HCT116 (cell line): Measurements from ENCODE around the gene KIAA0232. TPM values are rescaled to one million over a fixed set of nuclear protein-coding genes. Genes with fewer than 3 reads are reported as not detected.

ENCODE experiments used
- ATAC-seq: fragments of 200-7000 bp; cut with Tn5 transposase; 2 replicates; pipeline ENCODE4 v1.9.1; 2020; ENCODE audit warnings: mild to moderate bottlenecking, moderate library complexity
- BruUV-seq: library from RNA; stranded (reverse); fragments of 400-500 nt; replicated peaks from 2 replicates; lab custom pipeline; 2021; lab: Mats Ljungman, UMichigan
- CTCF ChIA-PET: fragments of 300-600 bp; sonication (Branson Sonifier 250); formaldehyde crosslinking; loops from one replicate; lab custom pipeline; 2021; ENCODE audit warnings: antibody characterized with exemption; lab: Charles Lee
- POLR2A ChIA-PET: fragments of 300-600, 350-600 bp; sonication (Branson Sonifier 250); formaldehyde crosslinking; loops from one replicate; lab custom pipeline; 2021; ENCODE audit warnings: antibody characterized with exemption; lab: Charles Lee
- RAD21 ChIA-PET, 2 experiments: fragments of 300-600 bp; sonication (Branson Sonifier 250); formaldehyde crosslinking; loops; one replicate each; lab custom pipeline; 2023; ENCODE audit warnings: low total read pairs in 2 of 2; ENCODE audit not compliant: uncharacterized antibody in 2 of 2, unreplicated experiment in 2 of 2, low non-redundant PET in 1 of 2; lab: Charles Lee
- DNase-seq: peaks from one replicate; pipeline ENCODE4 v3.0.0-alpha.2; 2010; ENCODE audit warnings: low read depth, low spot score
- H2AFZ ChIP-seq: fragments of 200-600 bp; shearing (Covaris generic), sonication (generic); 2 replicates; pipeline ENCODE4 v1.6.1; 2017; ENCODE audit warnings: low read depth, mixed run types, mixed read lengths, antibody characterized with exemption, low read length; ENCODE audit not compliant: poor library complexity, severe bottlenecking
- H3K27ac ChIP-seq: 2 replicates; pipeline ENCODE4 v1.5.1; 2012; ENCODE audit warnings: low read depth, low read length
- H3K27me3 ChIP-seq: fragments of 200-600 bp; sonication (generic); 2 replicates; pipeline ENCODE4 v1.6.1; 2016; ENCODE audit warnings: mixed run types, low read length, mixed read lengths; ENCODE audit not compliant: insufficient read depth
- H3K36me3 ChIP-seq, 2 experiments: fragments of 200-500 bp in 1 of 2; fragments of 200-600 bp in 1 of 2; sonication (Bioruptor generic) in 1 of 2; sonication (generic) in 1 of 2; 2 replicates each; pipeline versions ENCODE4 v1.5.1 to v1.6.1; 2014 to 2016; ENCODE audit warnings: low read length in 2 of 2, inconsistent platforms in 1 of 2, mixed read lengths in 1 of 2, mixed run types in 1 of 2; ENCODE audit not compliant: insufficient read depth in 2 of 2, control insufficient read depth in 1 of 2
- H3K4me1 ChIP-seq, 2 experiments: fragments of 200-600 bp in 1 of 2; sonication (generic) in 1 of 2; 2 replicates each; pipeline versions ENCODE4 v1.5.1 to v1.6.1; 2012 to 2017; ENCODE audit warnings: low read length in 2 of 2, inconsistent platforms in 1 of 2, mild to moderate bottlenecking in 1 of 2, mixed read lengths in 1 of 2, mixed run types in 1 of 2, moderate library complexity in 1 of 2; ENCODE audit not compliant: insufficient read depth in 2 of 2, control insufficient read depth in 1 of 2
- H3K4me2 ChIP-seq: fragments of 200-600 bp; sonication (generic); 2 replicates; pipeline ENCODE4 v1.6.1; 2017; ENCODE audit warnings: mixed run types, low read length, mixed read lengths
- H3K4me3 ChIP-seq, 2 experiments: fragments of 200-600 bp in 1 of 2; sonication (generic) in 1 of 2; replicated peaks in 1 of 2; 2 replicates each; pipeline ENCODE4 v1.5.1; 2011 to 2016; ENCODE audit warnings: low read length in 2 of 2, control low read depth in 1 of 2, low read depth in 1 of 2, mild to moderate bottlenecking in 1 of 2, mixed read lengths in 1 of 2, mixed run types in 1 of 2
- H3K79me2 ChIP-seq: fragments of 200-600 bp; sonication (generic); 2 replicates; pipeline ENCODE4 v1.6.1; 2017; ENCODE audit warnings: mild to moderate bottlenecking, mixed run types, low read length, moderate library complexity, mixed read lengths; ENCODE audit not compliant: insufficient read depth
- H3K9ac ChIP-seq: fragments of 200-600 bp; sonication (generic); 2 replicates; pipeline ENCODE4 v1.6.1; 2016; ENCODE audit warnings: low read length, mixed read lengths
- H3K9me2 ChIP-seq: fragments of 200-600 bp; sonication (generic), shearing (Covaris generic); 2 replicates; pipeline ENCODE4 v1.6.1; 2017; ENCODE audit warnings: mixed run types, mild to moderate bottlenecking, moderate library complexity; ENCODE audit not compliant: insufficient read depth
- H3K9me3 ChIP-seq, 2 experiments: fragments of 200-500 bp in 1 of 2; fragments of 200-600 bp in 1 of 2; sonication (Bioruptor generic) in 1 of 2; sonication (generic) in 1 of 2; 2 replicates each; pipeline ENCODE4 v1.6.1; 2014 to 2017; ENCODE audit warnings: low read length in 2 of 2, mixed read lengths in 2 of 2, inconsistent platforms in 1 of 2, low read depth in 1 of 2, mild to moderate bottlenecking in 1 of 2, mixed run types in 1 of 2, moderate library complexity in 1 of 2; ENCODE audit not compliant: control insufficient read depth in 1 of 2, insufficient read depth in 1 of 2
- H4K20me1 ChIP-seq: fragments of 200-600 bp; sonication (generic), shearing (Covaris generic); 2 replicates; pipeline ENCODE4 v1.6.1; 2017; ENCODE audit warnings: mixed run types, mild to moderate bottlenecking, moderate library complexity; ENCODE audit not compliant: insufficient read depth
- ATF3 ChIP-seq: IDR thresholded peaks from 2 replicates; pipeline ENCODE4 v1.6.1; 2012
- CBX3 ChIP-seq: IDR thresholded peaks from 2 replicates; pipeline ENCODE4 v1.6.1; 2012; ENCODE audit warnings: low read depth
- CTCF ChIP-seq, 3 experiments: fragments of 200-600 bp in 1 of 3; sonication (generic) in 1 of 3; IDR thresholded peaks in 2 of 3; conservative IDR thresholded peaks in 1 of 3; 2 replicates each; pipeline ENCODE4 v1.5.1; 2012 to 2017; ENCODE audit warnings: low read depth in 2 of 3, low read length in 2 of 3, antibody characterized with exemption in 1 of 3, borderline replicate concordance in 1 of 3, control low read depth in 1 of 3, mild to moderate bottlenecking in 1 of 3, mixed read lengths in 1 of 3, mixed run types in 1 of 3, moderate library complexity in 1 of 3; ENCODE audit not compliant: insufficient read depth in 1 of 3
- EGR1 ChIP-seq: IDR thresholded peaks from 2 replicates; pipeline ENCODE4 v1.6.1; 2012; ENCODE audit warnings: low read depth
- EZH2 ChIP-seq: fragments of 200-600 bp; sonication (generic); IDR thresholded peaks from 2 replicates; pipeline ENCODE4 v1.6.1; 2017; ENCODE audit warnings: antibody characterized with exemption, mixed run types
- EZH2phosphoT487 ChIP-seq: fragments of 200-600 bp; IDR thresholded peaks from 2 replicates; pipeline ENCODE4 v1.6.1; 2018; ENCODE audit warnings: antibody characterized with exemption, borderline replicate concordance
- FOSL1 ChIP-seq: IDR thresholded peaks from 2 replicates; pipeline ENCODE4 v1.6.1; 2012; ENCODE audit warnings: low read depth
- MAX ChIP-seq: IDR thresholded peaks from 2 replicates; pipeline ENCODE4 v1.6.1; 2012
- POLR2A ChIP-seq: IDR thresholded peaks from 2 replicates; pipeline ENCODE4 v1.7.0; 2011; ENCODE audit warnings: borderline replicate concordance; ENCODE audit not compliant: insufficient read depth, insufficient read length; ENCODE audit errors: extremely low read depth
- POLR2AphosphoS5 ChIP-seq: IDR thresholded peaks from 2 replicates; pipeline ENCODE4 v1.6.1; 2011; ENCODE audit warnings: mild to moderate bottlenecking, low read depth, low read length, moderate library complexity
- SIN3A ChIP-seq: IDR thresholded peaks from 2 replicates; pipeline ENCODE4 v1.6.1; 2012; ENCODE audit warnings: low read depth
- SP1 ChIP-seq: IDR thresholded peaks from 2 replicates; pipeline ENCODE4 v1.6.1; 2012; ENCODE audit warnings: low read depth
- TCF7L2 ChIP-seq: IDR thresholded peaks from 2 replicates; pipeline ENCODE4 v1.7.0; 2011; ENCODE audit warnings: borderline replicate concordance, inconsistent platforms; ENCODE audit not compliant: insufficient read depth, insufficient read length; ENCODE audit errors: extremely low read depth
- YY1 ChIP-seq: IDR thresholded peaks from 2 replicates; pipeline ENCODE4 v1.6.1; 2011; ENCODE audit warnings: low read length, low read depth, moderate library complexity, mild to moderate bottlenecking; ENCODE audit not compliant: insufficient replicate concordance; ENCODE audit errors: extremely low read depth
- ZFX ChIP-seq: fragments of 450-650 bp; IDR thresholded peaks from 2 replicates; pipeline ENCODE4 v1.6.1; 2017
- intact Hi-C: fragments of 100-400 bp; cut with micrococcal nuclease; formaldehyde crosslinking; loops from 2 replicates; pipeline ENCODE4 v1.10.0; 2022
- total RNA-seq: library from RNA; stranded (reverse); gene quantifications from one replicate; pipeline ENCODE4 v1.2.1, GENCODE V29; 2021; ENCODE audit not compliant: unreplicated experiment

KIAA0232 gene
- total RNA-seq, 1 experiment from 2014 or later = 18.1 TPM

- no peaks in the 10 kb centered on the region for H4K20me1 ChIP-seq
- no peaks in the 10 kb centered on the region for H3K27me3 ChIP-seq
- DNase-seq (no peak), ATAC-seq (no peak)
- H3K9me2 ChIP-seq = no peaks in the 10 kb centered on the region
- H3K4me3 ChIP-seq = no peak overlapping the region
- peaks cover 28 to 64% of the 10 kb centered on the region in 2 experiments for H3K4me1 ChIP-seq
- no peak overlapping the region for H3K27ac ChIP-seq
- BruUV-seq = no TSS peak
- no peak overlapping the region for H3K4me2 ChIP-seq
- ChIA-PET CTCF (no interaction called here), POLR2A (no interaction called here), RAD21 (no interaction called here)
- no peaks in the 10 kb centered on the region for H3K79me2 ChIP-seq
- no peak overlapping the region for H3K9ac ChIP-seq
- H3K9me3 ChIP-seq = no peaks in the 10 kb centered on the region
- H2AFZ ChIP-seq = peak overlapping the region; percentile 44
- H3K36me3 ChIP-seq = no peaks in the 10 kb centered on the region
- TF ChIP-seq CTCF (IDR thresholded peaks at IDR 0.05 in 2 of 3, conservative IDR thresholded peaks at IDR 0.05 in 1 of 3; ENCODE audit: borderline replicate concordance in 1 of 3, insufficient read depth in 1 of 3, low read depth in 2 of 3, low read length in 2 of 3) = no peak
- TF ChIP-seq SP1 = no peak
- TF ChIP-seq EZH2 = no peak
- no peak for TF ChIP-seq EGR1
- TF ChIP-seq POLR2A = no peak
- TF ChIP-seq ZFX = no peak
- no peak for TF ChIP-seq SIN3A
- TF ChIP-seq EZH2phosphoT487 = no peak
- TF ChIP-seq POLR2AphosphoS5 = no peak
- TF ChIP-seq TCF7L2 = no peak
- no peak for TF ChIP-seq ATF3
- no peak for TF ChIP-seq YY1
- no peak for TF ChIP-seq FOSL1
- no peak for TF ChIP-seq CBX3
- no peak for TF ChIP-seq MAX
- intact Hi-C loops = no loop called here
Observed at GRCh38 chr4:6751611-6752485, 30.7 kb upstream of the KIAA0232 start.
